B cell (primary cell): ENCODE data around the gene GRID1. TPM values are rescaled to one million over a fixed set of nuclear protein-coding genes. Genes with fewer than 3 reads are reported as not detected.

ENCODE experiments used
- ATAC-seq: fragments of 200-7000 bp; cut with Tn5 transposase; one replicate; pipeline ENCODE4 v1.10.0; 2021; ENCODE audit warnings: low read depth, mild to moderate bottlenecking, moderate number of reproducible peaks, moderate library complexity
- CTCF ChIA-PET: fragments of 350-600 bp; sonication (Branson Sonifier 250); formaldehyde crosslinking; loops from one replicate; lab custom pipeline; 2021; ENCODE audit warnings: antibody characterized with exemption, inconsistent platforms; lab: Charles Lee
- POLR2A ChIA-PET: fragments of 350-600 bp; sonication (Branson Sonifier 250); formaldehyde crosslinking; loops from one replicate; lab custom pipeline; 2021; ENCODE audit warnings: antibody characterized with exemption; lab: Charles Lee
- DNase-seq: peaks from one replicate; pipeline ENCODE4 v3.0.0; 2013
- H2AFZ ChIP-seq: 2 replicates; pipeline ENCODE4 v1.6.1; 2012; ENCODE audit warnings: mild to moderate bottlenecking, low read depth, low read length; ENCODE audit not compliant: insufficient read depth, poor library complexity, severe bottlenecking
- H3K27ac ChIP-seq, 2 donors: 1 replicate in 1 of 2; 2 replicates in 1 of 2; pipeline ENCODE4 v1.5.1; 2012 to 2013; ENCODE audit warnings: low read length in 2 of 2, mild to moderate bottlenecking in 2 of 2, moderate library complexity in 1 of 2
- H3K27me3 ChIP-seq, 4 experiments: fragments of 200-600 bp in 1 of 4; sonication (generic) in 1 of 4; replicated peaks in 1 of 4; 1 replicate in 2 of 4; 2 replicates in 2 of 4; pipeline versions ENCODE4 v1.6.1 to v1.7.0; 2013 to 2016; ENCODE audit warnings: low read length in 3 of 4, mild to moderate bottlenecking in 2 of 4, mixed read lengths in 1 of 4, moderate library complexity in 1 of 4; ENCODE audit not compliant: insufficient read depth in 4 of 4, control insufficient read depth in 3 of 4; ENCODE audit errors: control extremely low read depth in 1 of 4
- H3K36me3 ChIP-seq, 2 experiments: replicated peaks in 1 of 2; 1 replicate in 1 of 2; 2 replicates in 1 of 2; pipeline versions ENCODE4 v1.6.1 to v1.7.1; 2013; ENCODE audit warnings: low read length in 1 of 2; ENCODE audit not compliant: insufficient read depth in 2 of 2, control insufficient read depth in 1 of 2; ENCODE audit errors: control extremely low read depth in 1 of 2, extremely low read depth in 1 of 2
- H3K4me1 ChIP-seq, 2 donors: fragments of 200-600 bp in 1 of 2; sonication (generic) in 1 of 2; 1 replicate in 1 of 2; 2 replicates in 1 of 2; pipeline versions ENCODE4 v1.5.1 to v1.6.1; 2013 to 2017; ENCODE audit warnings: low read length in 2 of 2; ENCODE audit not compliant: control insufficient read depth in 2 of 2, insufficient read depth in 2 of 2
- H3K4me2 ChIP-seq: replicated peaks from 2 replicates; pipeline ENCODE3; 2012; ENCODE audit warnings: mild to moderate bottlenecking, low read depth, low read length; ENCODE audit not compliant: poor library complexity, severe bottlenecking
- H3K4me3 ChIP-seq, 5 experiments: fragments of 200-600 bp in 1 of 5; sonication (generic) in 1 of 5; 1 replicate in 3 of 5; 2 replicates in 2 of 5; pipeline versions ENCODE4 v1.5.1 to v1.7.0; 2011 to 2016; ENCODE audit warnings: low read length in 4 of 5, mild to moderate bottlenecking in 4 of 5, low read depth in 2 of 5, control low read depth in 1 of 5, moderate library complexity in 1 of 5; ENCODE audit not compliant: insufficient read depth in 1 of 5; ENCODE audit errors: control extremely low read depth in 1 of 5, extremely low read depth in 1 of 5
- H3K79me2 ChIP-seq: fragments of 200-600 bp; sonication (generic); one replicate; pipeline ENCODE4 v1.6.0; 2016; ENCODE audit warnings: low read length; ENCODE audit not compliant: control insufficient read depth, insufficient read depth
- H3K9ac ChIP-seq: fragments of 200-600 bp; sonication (generic); 2 replicates; pipeline ENCODE4 v1.6.1; 2017; ENCODE audit warnings: mild to moderate bottlenecking, low read length, moderate library complexity
- H3K9me3 ChIP-seq, 3 donors: one replicate each; pipeline versions ENCODE4 v1.6.1 to v1.7.1; 2013; ENCODE audit warnings: low read length in 2 of 3; ENCODE audit not compliant: control insufficient read depth in 2 of 3, insufficient read depth in 1 of 3; ENCODE audit errors: control extremely low read depth in 1 of 3
- H4K20me1 ChIP-seq: 2 replicates; pipeline ENCODE4 v1.6.0; 2012; ENCODE audit warnings: mild to moderate bottlenecking, low read length; ENCODE audit not compliant: insufficient read depth, control insufficient read depth, poor library complexity, severe bottlenecking
- H3K27ac Mint-ChIP-seq: one replicate; pipeline ENCODE4 v1.8.0; 2021; ENCODE audit warnings: mixed read lengths
- H3K27me3 Mint-ChIP-seq: one replicate; pipeline ENCODE4 v1.8.0; 2021; ENCODE audit warnings: mixed read lengths
- H3K4me1 Mint-ChIP-seq: one replicate; pipeline ENCODE4 v1.8.0; 2021; ENCODE audit warnings: mixed read lengths
- H3K4me3 Mint-ChIP-seq: one replicate; pipeline ENCODE4 v1.8.0; 2021; ENCODE audit warnings: mixed read lengths
- H3K9me3 Mint-ChIP-seq: one replicate; pipeline ENCODE4 v1.8.0; 2022; ENCODE audit warnings: mixed read lengths; ENCODE audit not compliant: insufficient read depth
- CTCF ChIP-seq: fragments of 200-600 bp; IDR thresholded peaks from one replicate; pipeline ENCODE4 v1.8.0; 2022; ENCODE audit warnings: antibody characterized with exemption, mild to moderate bottlenecking
- EZH2 ChIP-seq: IDR thresholded peaks from 2 replicates; pipeline ENCODE4 v1.6.1; 2012; ENCODE audit warnings: borderline replicate concordance, low read depth, mild to moderate bottlenecking, moderate library complexity, low read length; ENCODE audit not compliant: insufficient read depth, poor library complexity, severe bottlenecking
- WGBS: methylation state at CpG from one replicate; pipeline ENCODE4 v1.1.5; 2013; ENCODE audit warnings: missing lambda C conversion rate; ENCODE audit not compliant: insufficient coverage; 5-methylcytosine and 5-hydroxymethylcytosine counted together
- intact Hi-C: fragments of 100-400 bp; cut with micrococcal nuclease; formaldehyde crosslinking; loops from one replicate; pipeline ENCODE4 v1.10.0; 2022
- polyA plus RNA-seq: library from polyadenylated mRNA; depleted of rRNA; stranded (reverse); fragments of >200 nt; gene quantifications from 2 replicates; pipeline ENCODE4 v1.2.3, GENCODE V29; 2012
- total RNA-seq, 2 donors: library from RNA; stranded (reverse); fragments of 120-200 nt in 1 of 2; gene quantifications; 1 replicate in 1 of 2; 2 replicates in 1 of 2; pipeline versions ENCODE4 v1.2.3 to v1.2.4, GENCODE V29; 2013 to 2022

Gene GRID1
- total and polyA plus RNA-seq, 2 donors (not counting 1 experiment from before 2014, with no cell fraction given), result not detected

GRCh38 chr10:86144301-86144700 is 222.3 kb downstream of the GRID1 start:
- no peaks in the 10 kb centered on the region for H3K4me1 Mint-ChIP-seq
- Histone ChIP-seq H3K4me2 (no peak overlapping the region), H3K9me3 (peaks cover 0 to 4% (median 0%) of the 10 kb centered on the region in 3 donors), H3K4me1 (no peaks in the 10 kb centered on the region), H3K4me3 (no peak overlapping the region), H3K79me2 (no peaks in the 10 kb centered on the region), H3K36me3 (no peaks in the 10 kb centered on the region), H3K9ac (no peak overlapping the region), H3K27me3 (no peaks in the 10 kb centered on the region), H2AFZ (no peak overlapping the region), H4K20me1 (no peaks in the 10 kb centered on the region), H3K27ac (no peak overlapping the region)
- intact Hi-C loops, result no loop called here
- DNase-seq (no peak), ATAC-seq (no peak)
- ChIA-PET CTCF (no interaction called here), POLR2A (no interaction called here)
- TF ChIP-seq CTCF, result no peak
- TF ChIP-seq EZH2, result no peak
- H3K27ac Mint-ChIP-seq, result no peak overlapping the region
- 77% methylated on average over 8 of the region's 8 CpGs for WGBS
- H3K27me3 Mint-ChIP-seq, result peaks cover 14% of the 10 kb centered on the region
- H3K4me3 Mint-ChIP-seq, result no peak overlapping the region
- H3K9me3 Mint-ChIP-seq, result no peaks in the 10 kb centered on the region

- no peaks in the 10 kb centered on the region for H3K9me3 Mint-ChIP-seq
- Histone ChIP-seq H3K36me3 (no peaks in the 10 kb centered on the region), H3K79me2 (no peaks in the 10 kb centered on the region), H3K9me3 (peaks cover 0 to 4% (median 0%) of the 10 kb centered on the region in 3 donors), H3K27ac (no peak overlapping the region), H3K9ac (no peak overlapping the region), H2AFZ (no peak overlapping the region), H3K4me1 (no peaks in the 10 kb centered on the region), H3K27me3 (no peaks in the 10 kb centered on the region), H3K4me3 (no peak overlapping the region), H4K20me1 (no peaks in the 10 kb centered on the region), H3K4me2 (no peak overlapping the region)
- no peaks in the 10 kb centered on the region for H3K4me1 Mint-ChIP-seq
- WGBS, result 55% methylated on average over 2 of the region's 5 CpGs
- no peak overlapping the region for H3K4me3 Mint-ChIP-seq
- peaks cover 9% of the 10 kb centered on the region for H3K27me3 Mint-ChIP-seq
- POLR2A ChIA-PET, result no interaction called here
- no peak overlapping the region for H3K27ac Mint-ChIP-seq
- intact Hi-C loops, result no loop called here
- CTCF ChIA-PET, result no interaction called here
- TF ChIP-seq CTCF (no peak), EZH2 (no peak)
- no peak for ATAC-seq
- no peak for DNase-seq
These were observed 224.7 kb downstream of the GRID1 start for GRCh38 chr10:86141896-86142295.
